ENCODE results near the gene PIBF1.
"Not testable (repeated sequence)": the region's sequence is repeated elsewhere in the genome, so short reads cannot be mapped to it uniquely, and the experiment has no call there.

PIBF1 gene

DNA sequence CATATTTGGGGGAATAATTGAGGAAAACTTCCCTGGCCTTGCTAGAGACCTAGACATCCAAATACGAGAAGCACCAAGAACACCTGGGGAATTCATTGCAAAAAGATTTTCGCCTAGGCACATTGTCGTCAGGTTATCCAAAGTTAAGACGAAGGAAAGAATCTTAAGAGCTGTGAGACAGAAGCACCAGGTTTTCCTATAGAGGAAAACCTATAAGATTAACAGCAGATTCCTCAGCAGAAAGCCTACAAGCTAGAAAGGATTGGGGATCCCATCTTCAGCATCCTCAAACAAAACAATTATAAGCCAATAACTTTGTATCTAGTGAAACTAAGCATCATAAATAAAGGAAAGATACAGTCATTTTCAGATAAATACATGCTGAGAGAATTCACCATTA lies 114.9 kb downstream of the PIBF1 start:
- TF ChIP-seq, protein P1, sequence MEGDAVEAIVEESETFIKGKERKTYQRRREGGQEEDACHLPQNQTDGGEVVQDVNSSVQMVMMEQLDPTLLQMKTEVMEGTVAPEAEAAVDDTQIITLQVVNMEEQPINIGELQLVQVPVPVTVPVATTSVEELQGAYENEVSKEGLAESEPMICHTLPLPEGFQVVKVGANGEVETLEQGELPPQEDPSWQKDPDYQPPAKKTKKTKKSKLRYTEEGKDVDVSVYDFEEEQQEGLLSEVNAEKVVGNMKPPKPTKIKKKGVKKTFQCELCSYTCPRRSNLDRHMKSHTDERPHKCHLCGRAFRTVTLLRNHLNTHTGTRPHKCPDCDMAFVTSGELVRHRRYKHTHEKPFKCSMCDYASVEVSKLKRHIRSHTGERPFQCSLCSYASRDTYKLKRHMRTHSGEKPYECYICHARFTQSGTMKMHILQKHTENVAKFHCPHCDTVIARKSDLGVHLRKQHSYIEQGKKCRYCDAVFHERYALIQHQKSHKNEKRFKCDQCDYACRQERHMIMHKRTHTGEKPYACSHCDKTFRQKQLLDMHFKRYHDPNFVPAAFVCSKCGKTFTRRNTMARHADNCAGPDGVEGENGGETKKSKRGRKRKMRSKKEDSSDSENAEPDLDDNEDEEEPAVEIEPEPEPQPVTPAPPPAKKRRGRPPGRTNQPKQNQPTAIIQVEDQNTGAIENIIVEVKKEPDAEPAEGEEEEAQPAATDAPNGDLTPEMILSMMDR (IDR thresholded peaks at IDR 0.05; ENCODE audit: low read depth, low read length) = no peak
- no peak for DNase-seq (ENCODE audit: low read depth in 2 of 2)
- H3K4me3 ChIP-seq (replicated peaks in 1 of 2; ENCODE audit: low read depth in 2 of 2, low read length in 2 of 2) = no peak overlapping the region

DNA sequence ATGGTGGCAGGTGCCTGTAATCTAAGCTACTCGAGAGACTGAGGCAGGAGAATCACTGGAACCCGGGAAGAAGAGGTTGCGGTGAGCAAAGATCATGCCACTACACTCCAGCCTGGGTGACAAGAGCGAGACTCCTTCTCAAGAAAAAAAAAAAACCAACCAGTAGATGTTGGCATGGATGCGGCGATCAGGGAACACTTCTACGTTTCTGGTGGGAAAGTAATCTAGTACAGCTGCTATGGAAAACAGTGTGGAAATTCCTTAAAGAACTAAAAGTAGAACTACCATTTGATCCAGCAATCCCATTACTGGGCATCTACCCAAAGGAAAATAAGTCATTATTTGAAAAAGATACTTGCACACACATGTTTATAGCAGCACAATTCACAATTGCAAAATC lies 119.6 kb downstream of the PIBF1 start:
- not testable (repeated sequence) for H3K4me3 ChIP-seq (replicated peaks in 1 of 2; ENCODE audit: low read depth in 2 of 2, low read length in 2 of 2)
- peak in 1 of 2 donors; percentile 12 for DNase-seq (ENCODE audit: low read depth in 2 of 2)

DNA sequence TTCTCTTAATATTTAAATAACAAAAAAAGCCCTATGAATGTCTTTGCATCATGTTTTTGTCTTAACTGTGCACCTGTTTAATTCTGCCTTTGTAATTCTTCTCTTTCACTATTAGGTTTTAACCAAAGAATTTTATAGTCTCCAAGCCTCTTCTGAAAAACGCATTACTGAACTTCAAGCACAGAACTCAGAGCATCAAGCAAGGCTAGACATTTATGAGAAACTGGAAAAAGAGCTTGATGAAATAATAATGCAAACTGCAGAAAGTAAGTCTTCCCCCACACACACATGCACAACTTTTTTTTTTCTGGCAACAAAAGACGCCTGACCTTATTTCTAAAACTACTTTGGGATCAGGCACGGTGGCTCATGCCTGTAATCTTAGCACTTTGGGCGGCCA lies 126.5 kb downstream of the PIBF1 start:
- H3K4me3 ChIP-seq (replicated peaks in 1 of 2; ENCODE audit: low read depth in 2 of 2, low read length in 2 of 2) = no peak overlapping the region
- TF ChIP-seq, protein P1 (IDR thresholded peaks at IDR 0.05; ENCODE audit: low read depth, low read length) = no peak
- no peak for DNase-seq (ENCODE audit: low read depth in 2 of 2)

DNA sequence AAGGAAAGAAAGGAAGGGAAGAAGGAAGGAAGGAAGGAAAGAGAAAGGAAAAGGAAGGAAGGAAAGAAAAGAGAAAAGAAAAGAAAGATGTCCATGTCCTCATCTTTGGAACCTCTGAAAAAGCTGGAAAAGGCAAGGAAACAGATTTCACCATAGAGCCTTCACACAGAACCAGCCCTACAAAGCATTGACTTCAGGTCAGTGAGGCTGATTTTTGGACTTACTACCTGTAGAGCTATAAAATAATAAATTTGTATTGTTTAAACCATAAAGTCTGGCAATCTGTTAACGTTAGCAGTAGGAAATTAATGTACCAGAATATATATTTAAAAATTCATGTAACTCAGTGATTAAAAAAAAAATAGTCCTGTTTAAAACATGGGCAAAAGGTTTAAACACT lies 130.0 kb downstream of the PIBF1 start:
- no peak for DNase-seq (ENCODE audit: low read depth in 2 of 2)
- TF ChIP-seq, protein P1 (IDR thresholded peaks at IDR 0.05; ENCODE audit: low read depth, low read length) = no peak
- H3K4me3 ChIP-seq (replicated peaks in 1 of 2; ENCODE audit: low read depth in 2 of 2, low read length in 2 of 2) = no peak overlapping the region

DNA sequence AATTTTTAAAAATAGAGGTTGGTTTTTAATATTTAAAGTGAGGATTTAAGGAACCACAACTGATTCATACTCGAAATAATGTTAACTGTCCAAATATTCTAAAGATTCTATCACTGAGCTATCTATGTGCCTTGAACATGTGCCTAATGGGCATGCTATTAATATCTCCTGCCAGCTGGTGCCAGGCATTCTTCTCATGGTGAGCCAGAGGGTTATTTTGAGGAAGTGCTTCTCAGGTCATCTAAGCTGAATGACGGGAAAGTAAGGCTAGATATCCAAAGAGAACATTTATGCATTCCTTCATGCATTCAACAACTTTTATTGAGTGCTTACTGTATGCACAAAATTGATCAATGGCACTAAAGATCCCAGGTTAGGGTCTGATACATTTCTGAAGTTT lies 138.2 kb downstream of the PIBF1 start:
- H3K4me3 ChIP-seq (replicated peaks in 1 of 2; ENCODE audit: low read depth in 2 of 2, low read length in 2 of 2) = no peak overlapping the region
- TF ChIP-seq, protein P1 (IDR thresholded peaks at IDR 0.05; ENCODE audit: low read depth, low read length) = no peak
- DNase-seq (ENCODE audit: low read depth in 2 of 2) = peak; percentile 2 to 8

DNA sequence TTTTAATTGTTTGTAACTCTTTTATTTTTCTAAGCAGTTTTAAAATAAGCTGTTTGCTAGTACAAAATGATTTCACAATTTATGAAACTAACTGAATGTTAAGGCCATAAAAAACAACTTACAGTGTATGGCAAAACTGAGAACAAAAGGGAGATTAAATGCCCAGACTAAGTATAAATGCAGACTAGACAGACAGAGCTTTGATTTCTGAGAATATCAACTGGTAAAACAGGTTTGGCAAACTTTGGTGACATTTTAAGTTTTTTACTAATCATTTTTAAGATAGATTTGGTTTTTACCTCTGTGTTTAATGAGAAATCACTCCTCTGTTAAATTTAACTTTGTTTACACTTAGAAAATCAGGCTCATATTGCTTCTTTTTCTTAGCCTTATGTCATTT lies 149.4 kb downstream of the PIBF1 start:
- H3K4me3 ChIP-seq (replicated peaks in 1 of 2; ENCODE audit: low read depth in 2 of 2, low read length in 2 of 2) = no peak overlapping the region
- TF ChIP-seq, protein P1 (IDR thresholded peaks at IDR 0.05; ENCODE audit: low read depth, low read length) = no peak
- no peak for DNase-seq (ENCODE audit: low read depth in 2 of 2)

DNA sequence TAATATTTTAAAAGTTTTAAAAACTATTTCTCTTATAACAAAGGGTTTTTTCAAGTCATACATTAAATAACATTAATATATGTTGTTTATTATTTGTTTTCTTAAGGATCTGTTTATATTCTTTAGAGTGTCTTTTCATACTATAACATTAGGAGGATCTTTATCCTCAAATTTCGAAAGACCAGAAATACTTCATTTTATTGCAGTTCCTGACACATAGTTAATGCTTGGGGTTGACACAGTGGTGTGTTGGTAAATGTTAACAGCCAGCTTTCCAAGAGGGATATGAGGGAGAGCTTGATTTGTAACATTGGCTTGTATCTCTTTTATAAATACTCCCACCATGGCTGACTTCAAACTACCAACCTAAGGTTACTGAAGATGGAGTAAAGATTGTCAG lies 150.3 kb downstream of the PIBF1 start:
- DNase-seq (ENCODE audit: low read depth in 2 of 2) = no peak
- TF ChIP-seq, protein P1 (IDR thresholded peaks at IDR 0.05; ENCODE audit: low read depth, low read length) = no peak
- no peak overlapping the region for H3K4me3 ChIP-seq (replicated peaks in 1 of 2; ENCODE audit: low read depth in 2 of 2, low read length in 2 of 2)

DNA sequence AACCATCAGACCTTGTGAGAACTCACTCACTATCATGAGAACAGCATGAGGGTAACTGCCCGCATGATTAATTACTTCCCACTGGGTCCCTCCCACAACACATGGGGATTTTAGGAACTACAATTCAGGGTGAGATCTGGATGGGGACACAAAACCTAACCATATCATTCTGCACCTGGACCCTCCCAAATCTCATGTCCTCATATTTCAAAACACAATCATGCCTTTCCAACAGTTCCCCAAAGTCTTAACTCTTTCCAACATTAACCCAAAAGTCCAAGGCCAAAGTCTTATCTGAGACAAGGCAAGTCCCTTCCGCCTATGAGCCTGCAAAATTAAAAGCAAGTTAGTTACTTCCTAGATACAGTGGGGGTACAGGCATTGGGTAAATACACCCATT lies 164.3 kb downstream of the PIBF1 start:
- H3K4me3 ChIP-seq (replicated peaks in 1 of 2; ENCODE audit: low read depth in 2 of 2, low read length in 2 of 2); DNase-seq (ENCODE audit: low read depth in 2 of 2): not testable (repeated sequence)
